Pancreas (tissue), 10 donors: ENCODE measurements around the gene CFC1. TPM values are rescaled to one million over a fixed set of nuclear protein-coding genes. Genes with fewer than 3 reads are reported as not detected.
"Not testable (repeated sequence)": the region's sequence is repeated elsewhere in the genome, so short reads cannot be mapped to it uniquely, and the experiment has no call there.

Source experiments
- ATAC-seq, 4 donors: fragments of 200-7000 bp; cut with Tn5 transposase; one replicate each; pipeline versions ENCODE4 v1.8.0 to v1.9.1; 2020; ENCODE audit warnings: mild to moderate bottlenecking in 4 of 4, moderate library complexity in 4 of 4
- DNase-seq, 6 donors: peaks; one replicate each; pipeline ENCODE4 v3.0.0-alpha.2; 2020
- FAIRE-seq: peaks from 2 replicates; lab custom pipeline; 2012; peaks lifted over from hg19 to GRCh38; lab: Jason Lieb, UNC
- H3K27ac ChIP-seq, 4 donors: fragments of 200-600 bp; sonication (generic); 1 replicate in 3 of 4; 2 replicates in 1 of 4; pipeline versions ENCODE4 v1.5.0 to v1.8.0; 2020
- H3K27me3 ChIP-seq, 4 donors: fragments of 200-600 bp; one replicate each; pipeline ENCODE4 v1.8.0; 2021
- H3K36me3 ChIP-seq, 3 donors: fragments of 200-600 bp; sonication (generic) in 1 of 3; one replicate each; pipeline versions ENCODE4 v1.5.0 to v1.8.0; 2020 to 2021
- H3K4me1 ChIP-seq, 3 donors: fragments of 200-600 bp; one replicate each; pipeline ENCODE4 v1.8.0; 2021
- H3K4me3 ChIP-seq, 4 donors: fragments of 200-600 bp; sonication (generic) in 2 of 4; one replicate each; pipeline versions ENCODE4 v1.5.0 to v1.8.0; 2020 to 2021
- H3K9me3 ChIP-seq, 4 donors: fragments of 200-600 bp; one replicate each; pipeline ENCODE4 v1.8.0; 2021
- WGBS, 2 donors: extraction: QIAGEN DNeasy Blood & Tissue Kit; methylation state at CpG; one replicate each; pipeline ENCODE4 v1.1.7; 2013; 5-methylcytosine and 5-hydroxymethylcytosine counted together
- intact Hi-C, 3 donors: fragments of 100-400 bp; cut with DNase I; formaldehyde crosslinking; loops; one replicate each; pipeline versions ENCODE4 v1.11.1 to v1.14.2; 2022
- polyA plus RNA-seq, 2 donors: library from polyadenylated mRNA; stranded (reverse); fragments of 200-250 nt; gene quantifications; one replicate each; pipeline ENCODE4 v1.2.3, GENCODE V29; 2013
- total RNA-seq, 6 donors: library from RNA; stranded (reverse); fragmentation: NEBNext Ultra II Directional in 4 of 6; extraction: Animal tissue kit (Norgen Biotek cat#: 25700) in 4 of 6; gene quantifications; one replicate each; pipeline versions ENCODE4 v1.2.1 to v1.2.4, GENCODE V29; 2021 to 2023
- donor health status: healthy with polysubstance abuse.
- donor health status: DM: no; HTN: no; CAD: no; lungs with moderate emphysema.
- donor health status: DM: no; HTN: no; CAD: no.
- donor health status: control.
- donor health status: control.
- donor health status: Bipolar disorder and iron deficiency.
- donor health status: DM: yes; HTN: yes; CAD: no.
- donor health status: DM: no; HTN: no; CAD: no.
- donor health status: DM: no; HTN: no; CAD: no.
- donor health status: DM: yes; HTN: yes; CAD: no.

Gene CFC1
- total and polyA plus RNA-seq, 8 donors: 3.0 to 385 (median 21.1) TPM

DNA sequence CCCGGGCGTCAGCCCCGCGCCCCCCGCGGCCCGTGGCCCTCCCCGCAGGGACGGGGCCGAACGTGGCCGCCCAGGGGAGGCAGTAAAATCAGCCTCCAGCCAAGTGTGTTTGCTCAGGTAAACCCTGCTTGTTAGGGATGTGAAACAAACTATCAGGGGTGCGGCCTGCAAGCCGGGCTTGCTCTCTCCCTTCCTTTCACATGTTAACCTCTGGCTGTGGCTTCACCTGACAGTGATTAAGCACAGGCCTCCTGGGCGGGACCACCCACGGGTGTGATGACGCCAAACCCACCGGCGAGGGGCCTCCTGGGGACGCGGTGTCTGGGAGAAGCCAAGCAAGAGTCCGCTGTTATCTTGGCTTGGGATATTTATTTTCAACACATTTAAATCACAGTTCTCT is 1.4 kb downstream of the CFC1 start:
- H3K36me3 ChIP-seq, DNase-seq, intact Hi-C loops, H3K9me3 ChIP-seq, H3K4me3 ChIP-seq, FAIRE-seq, H3K27ac ChIP-seq, H3K27me3 ChIP-seq, H3K4me1 ChIP-seq: not testable (repeated sequence)
- peak in 2 of 4 donors; percentile 34 to 71 for ATAC-seq
- no CpG with 5 or more reads among the region's 22 CpGs for WGBS, 2 donors

DNA sequence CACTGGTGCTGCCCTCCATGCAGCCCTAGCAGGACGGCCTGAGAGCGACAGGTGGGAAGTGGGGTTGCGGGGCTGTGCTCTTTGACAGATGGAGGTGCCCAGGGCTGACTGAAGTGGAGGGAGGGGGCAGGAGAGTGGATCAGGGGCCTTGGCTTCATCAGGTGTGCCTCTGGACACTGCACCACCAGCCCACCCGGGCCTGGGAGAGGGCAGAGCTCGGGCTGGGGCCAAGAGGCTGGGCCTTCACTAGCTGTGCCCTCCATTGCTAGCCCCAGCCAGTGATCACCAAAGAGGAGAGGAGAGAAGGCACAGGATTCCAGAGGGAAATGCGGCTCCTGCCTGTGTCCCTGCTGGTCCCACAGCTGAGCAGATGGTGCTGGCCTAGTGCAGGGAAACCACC is 2.6 kb downstream of the CFC1 start:
- intact Hi-C loops, FAIRE-seq, H3K27me3 ChIP-seq, H3K4me1 ChIP-seq, H3K4me3 ChIP-seq, H3K9me3 ChIP-seq, H3K36me3 ChIP-seq, H3K27ac ChIP-seq: not testable (repeated sequence)
- peak in 2 of 4 donors; percentile 33 to 44 for ATAC-seq
- peak in 2 of 6 donors; percentile 44 to 51 for DNase-seq
- WGBS, 2 donors: 55 to 83% methylated on average over 2 of the region's 6 CpGs

DNA sequence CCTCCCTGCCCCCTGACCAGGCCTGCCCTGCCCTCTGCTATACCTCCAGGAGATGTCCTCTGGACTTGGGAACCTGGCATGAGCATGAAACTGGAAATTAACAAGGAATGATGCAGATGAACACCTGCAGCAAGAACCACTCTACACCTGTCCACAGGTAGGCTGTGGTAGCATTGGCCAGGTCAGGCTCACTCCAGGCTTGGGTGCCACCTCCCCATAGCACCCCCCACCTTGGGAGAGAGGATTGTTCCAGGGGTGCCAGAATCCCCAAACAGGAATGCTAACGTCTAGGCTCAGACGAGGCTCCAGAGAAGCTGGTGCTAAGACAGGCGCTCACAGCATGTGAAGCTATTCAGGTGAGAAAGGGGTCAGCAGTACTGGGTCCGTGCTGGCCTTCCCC is 5.4 kb downstream of the CFC1 start:
- FAIRE-seq, intact Hi-C loops, H3K27me3 ChIP-seq, H3K4me1 ChIP-seq, H3K4me3 ChIP-seq, H3K36me3 ChIP-seq, H3K9me3 ChIP-seq, ATAC-seq, H3K27ac ChIP-seq: not testable (repeated sequence)
- WGBS, 2 donors: 57 to 71% methylated on average over 1 to 2 of the region's 4 CpGs
- DNase-seq: peak in 1 of 6 donors; percentile 30

DNA sequence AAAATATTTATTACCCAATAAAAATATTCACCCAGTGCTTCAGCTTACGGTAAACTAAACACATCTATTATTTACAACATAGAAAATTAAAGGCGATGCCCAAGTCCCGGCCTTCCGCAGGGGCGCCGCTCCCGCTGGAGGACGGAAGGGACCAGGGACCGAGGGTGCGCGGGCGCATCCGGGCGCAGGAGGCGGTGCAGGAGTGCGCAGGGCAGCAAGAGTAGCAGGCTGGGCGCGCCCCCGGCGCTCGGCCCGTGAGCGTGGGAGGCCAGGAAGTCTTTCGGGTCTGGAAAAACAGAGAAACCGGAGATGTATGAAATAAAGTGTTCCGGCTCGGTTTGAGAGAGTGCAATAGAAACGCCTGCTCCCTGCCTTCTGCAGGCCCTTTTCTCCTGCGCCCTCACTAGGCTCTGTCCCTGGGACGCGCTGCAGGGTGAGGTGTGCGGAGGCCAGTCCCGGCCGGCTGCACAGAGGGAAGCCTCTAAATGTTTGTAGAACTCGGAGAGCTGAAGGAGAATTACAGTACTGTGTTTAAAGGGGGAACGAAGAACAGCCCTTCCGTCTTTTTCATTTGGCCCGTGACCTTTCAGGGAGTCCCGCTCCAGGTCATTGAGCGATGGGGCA is 6.5 kb downstream of the CFC1 start:
- H3K27ac ChIP-seq, FAIRE-seq, H3K27me3 ChIP-seq, H3K4me3 ChIP-seq, intact Hi-C loops, DNase-seq, H3K36me3 ChIP-seq, ATAC-seq, H3K9me3 ChIP-seq, H3K4me1 ChIP-seq: not testable (repeated sequence)
- WGBS, 2 donors: 46 to 55% methylated on average over 6 to 8 of the region's 40 CpGs

DNA sequence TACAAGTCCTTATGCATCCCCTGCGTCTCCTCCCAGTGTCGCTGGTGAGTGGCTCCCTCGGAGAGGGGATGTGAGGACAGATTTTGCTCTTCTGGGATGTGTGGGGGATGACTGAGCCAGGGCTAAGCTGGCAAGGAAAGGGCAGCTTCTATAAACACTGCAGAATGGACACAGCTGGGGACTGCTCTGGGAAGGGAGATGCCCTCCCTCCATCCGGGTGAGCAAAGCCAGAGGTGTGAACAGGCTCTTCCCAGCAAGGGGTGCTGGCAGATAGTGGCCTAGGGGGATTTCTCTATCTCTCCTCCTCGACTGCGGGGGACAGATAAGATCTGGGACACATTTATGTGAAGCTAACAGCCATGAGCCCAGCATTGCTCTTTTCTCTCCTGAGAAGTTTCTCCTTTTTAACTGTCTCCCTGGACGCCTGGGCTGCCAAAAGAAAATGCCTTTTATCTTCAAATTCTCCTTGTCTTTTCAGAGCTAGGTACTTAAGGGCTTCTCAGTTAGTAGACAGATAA is 8.5 kb downstream of the CFC1 start:
- H3K4me3 ChIP-seq, H3K9me3 ChIP-seq, H3K27ac ChIP-seq, H3K4me1 ChIP-seq, H3K36me3 ChIP-seq, DNase-seq, FAIRE-seq, intact Hi-C loops, H3K27me3 ChIP-seq: not testable (repeated sequence)
- WGBS, 2 donors: 32 to 34% methylated on average over 4 to 5 of the region's 7 CpGs
- peak in 2 of 4 donors; percentile 60 to 64 for ATAC-seq

DNA sequence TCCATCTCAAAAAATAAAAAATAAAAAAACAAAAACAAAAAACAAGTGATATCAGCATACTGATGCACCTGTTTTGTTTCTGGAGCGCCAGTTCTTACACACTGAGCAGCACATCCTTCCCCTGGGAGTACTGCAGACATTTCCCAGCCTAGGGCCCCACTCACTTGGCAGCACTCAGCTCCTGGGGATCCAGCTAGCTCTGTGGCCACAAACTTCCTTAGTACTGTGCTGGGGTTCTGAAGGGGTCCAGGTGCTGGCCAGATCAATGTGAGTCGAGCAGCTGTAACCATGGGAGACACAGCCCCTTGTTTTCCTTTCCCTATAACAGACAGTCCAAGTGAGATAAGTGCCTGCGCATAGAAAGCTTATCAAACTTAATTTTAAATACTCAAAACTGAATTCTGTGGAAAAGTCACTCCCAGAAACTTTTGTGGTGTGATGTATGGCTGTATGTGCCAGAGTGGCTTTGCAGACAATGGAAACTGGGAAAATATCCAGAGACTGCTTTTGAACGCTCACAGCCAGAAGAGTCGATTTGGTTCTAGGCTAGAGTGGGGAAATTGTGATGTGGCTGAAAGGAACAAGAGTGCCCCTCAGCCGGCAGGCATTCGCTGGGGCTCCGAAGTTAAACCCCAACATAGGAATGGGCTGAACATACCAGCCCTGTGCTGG is 9.1 kb downstream of the CFC1 start:
- FAIRE-seq, H3K27ac ChIP-seq, ATAC-seq, H3K4me1 ChIP-seq, DNase-seq, H3K36me3 ChIP-seq, intact Hi-C loops, H3K4me3 ChIP-seq, H3K27me3 ChIP-seq, H3K9me3 ChIP-seq: not testable (repeated sequence)
- WGBS, 2 donors: 30% methylated on average over 5 of the region's 8 CpGs

DNA sequence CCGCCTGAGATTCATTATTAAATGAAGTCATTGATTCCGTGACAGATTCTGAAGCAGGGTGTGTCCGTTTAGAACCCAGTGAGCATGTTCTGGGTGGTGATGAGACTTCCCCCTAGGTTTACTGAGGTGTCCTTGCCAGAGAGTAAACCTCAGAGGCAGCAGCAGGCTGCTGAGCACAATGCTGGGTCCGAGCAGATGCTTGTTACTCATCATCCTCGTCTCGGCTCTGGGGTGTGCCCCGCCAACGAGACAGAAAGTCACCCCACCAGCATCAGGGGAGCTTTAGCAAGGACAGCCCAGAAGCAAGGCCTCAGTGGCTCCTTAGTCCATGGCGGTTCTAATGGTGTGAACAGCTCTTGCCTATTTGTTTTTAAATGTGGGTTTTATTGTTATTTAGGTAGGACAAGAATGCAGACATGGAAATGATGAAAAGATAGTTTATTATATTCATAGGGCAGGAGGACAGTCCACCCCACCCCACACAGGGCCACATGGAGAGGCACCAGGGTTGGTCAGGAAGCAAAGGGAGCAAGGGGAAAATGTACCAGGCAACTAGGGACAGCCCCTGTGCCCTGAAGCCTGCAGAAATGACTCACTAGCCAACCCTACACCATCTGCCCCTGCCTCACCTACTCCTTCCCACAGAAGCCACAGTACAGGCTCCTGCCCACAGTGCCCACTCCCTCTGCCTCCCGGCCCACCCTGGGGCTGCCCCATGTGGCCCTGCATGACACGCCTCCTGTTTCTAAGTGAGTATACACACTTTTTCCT is 10.5 kb downstream of the CFC1 start:
- H3K36me3 ChIP-seq, H3K4me1 ChIP-seq, FAIRE-seq, intact Hi-C loops, H3K9me3 ChIP-seq, H3K27ac ChIP-seq, H3K27me3 ChIP-seq, H3K4me3 ChIP-seq: not testable (repeated sequence)
- DNase-seq (peak in 1 of 6 donors; percentile 38), ATAC-seq (peak in 1 of 4 donors; percentile 23)
- WGBS, 2 donors: no CpG with 5 or more reads among the region's 11 CpGs

DNA sequence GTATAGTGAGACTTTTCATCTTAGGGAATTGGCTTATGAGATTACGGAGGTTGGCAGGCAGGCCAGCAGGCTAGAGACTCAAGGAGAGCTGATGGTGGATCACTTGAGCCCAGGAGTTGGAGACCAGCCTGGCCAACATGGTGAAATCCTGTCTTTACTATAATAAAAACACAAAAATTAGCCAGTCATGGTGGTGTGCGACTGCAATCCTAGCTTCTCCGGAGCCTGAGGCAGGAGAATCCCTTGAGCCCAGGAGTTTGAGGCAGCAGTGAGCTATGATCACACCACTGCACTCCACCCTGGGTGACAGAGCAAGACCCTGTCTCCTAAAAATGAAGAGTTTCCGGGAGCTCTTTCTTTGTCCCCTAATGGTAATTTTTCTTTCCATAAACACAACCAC is 14.6 kb downstream of the CFC1 start:
- H3K4me1 ChIP-seq, H3K36me3 ChIP-seq, FAIRE-seq, H3K27ac ChIP-seq, intact Hi-C loops, ATAC-seq, H3K9me3 ChIP-seq, H3K4me3 ChIP-seq, H3K27me3 ChIP-seq: not testable (repeated sequence)
- peak in 1 of 6 donors; percentile 2 for DNase-seq
- 95 to 96% methylated on average over 2 of the region's 4 CpGs for WGBS, 2 donors

DNA sequence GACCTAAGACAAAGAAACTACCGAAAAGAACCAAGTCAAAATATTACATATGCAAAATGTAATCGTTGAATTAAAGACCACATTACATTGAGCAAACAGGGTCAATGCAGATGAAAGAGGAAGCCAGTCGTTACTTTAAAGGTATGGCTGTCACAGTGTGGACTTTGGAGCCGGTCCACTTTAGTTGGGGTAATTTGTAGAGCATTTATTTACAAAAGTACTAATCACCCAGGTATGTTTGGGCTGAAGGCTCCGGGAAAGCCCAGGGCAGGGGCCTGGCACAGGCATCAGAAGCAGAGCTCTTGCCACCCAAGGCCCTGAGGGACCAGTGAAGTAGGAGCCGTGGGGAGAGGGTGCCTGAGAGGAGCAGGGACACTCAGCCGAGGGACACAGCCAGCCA is 15.8 kb downstream of the CFC1 start:
- H3K4me1 ChIP-seq, H3K9me3 ChIP-seq, H3K27ac ChIP-seq, FAIRE-seq, H3K4me3 ChIP-seq, H3K27me3 ChIP-seq, H3K36me3 ChIP-seq, intact Hi-C loops: not testable (repeated sequence)
- 16 to 37% methylated on average over 3 to 4 of the region's 7 CpGs for WGBS, 2 donors
- ATAC-seq (peak in 3 of 4 donors; percentile 59 to 87 (median 80)), DNase-seq (peak in 1 of 6 donors; percentile 13)

DNA sequence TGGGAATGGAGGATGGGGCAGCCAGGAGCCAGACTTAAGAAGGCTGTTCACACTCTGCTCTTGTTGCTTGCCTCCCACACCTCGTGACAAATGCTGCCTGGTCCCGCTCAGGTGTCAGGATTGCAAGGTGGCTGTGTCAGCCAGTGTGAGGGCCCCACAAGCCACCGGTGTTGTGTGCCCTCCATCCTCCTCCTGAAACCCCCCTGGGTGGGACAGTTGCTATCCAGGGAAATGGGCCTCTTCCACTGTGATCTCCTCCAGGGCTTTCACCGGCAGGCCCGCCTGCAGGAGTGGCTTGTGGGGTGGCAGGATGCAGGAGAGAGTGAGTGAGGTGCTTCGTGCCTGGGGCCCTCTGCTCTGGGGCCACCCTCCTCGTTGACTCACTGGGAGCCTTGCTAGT is 16.4 kb downstream of the CFC1 start:
- H3K27me3 ChIP-seq, H3K4me1 ChIP-seq, H3K4me3 ChIP-seq, FAIRE-seq, intact Hi-C loops, H3K36me3 ChIP-seq, H3K9me3 ChIP-seq, H3K27ac ChIP-seq, ATAC-seq: not testable (repeated sequence)
- WGBS, 2 donors: 91 to 93% methylated on average over 3 of the region's 7 CpGs
- peak in 2 of 6 donors; percentile 2 to 16 for DNase-seq

DNA sequence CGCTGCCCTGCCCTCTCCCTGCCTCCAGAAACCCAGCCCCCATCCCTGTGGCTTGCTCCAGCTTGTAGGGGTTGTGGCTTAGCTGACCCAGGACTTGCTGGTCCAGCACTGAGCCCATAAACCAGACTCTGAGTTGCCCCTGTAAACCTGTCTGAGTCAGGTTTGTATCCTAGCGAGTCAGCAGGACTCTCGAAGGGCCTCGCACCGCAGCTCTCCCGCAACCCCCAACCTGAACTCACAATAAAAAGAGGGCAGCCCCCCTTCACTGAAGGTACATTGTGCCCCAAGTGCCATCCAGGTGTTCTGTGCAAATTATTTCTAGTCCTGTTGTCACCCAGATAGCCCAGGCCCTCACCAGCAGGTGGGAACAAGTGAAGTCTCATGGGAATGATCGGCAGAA is 17.9 kb downstream of the CFC1 start:
- FAIRE-seq, intact Hi-C loops, H3K36me3 ChIP-seq, H3K9me3 ChIP-seq, H3K4me1 ChIP-seq, H3K27ac ChIP-seq, H3K27me3 ChIP-seq, H3K4me3 ChIP-seq, ATAC-seq: not testable (repeated sequence)
- WGBS, 2 donors: 92 to 99% methylated on average over 6 of the region's 7 CpGs
- DNase-seq: peak in 2 of 6 donors; percentile 5 to 13

DNA sequence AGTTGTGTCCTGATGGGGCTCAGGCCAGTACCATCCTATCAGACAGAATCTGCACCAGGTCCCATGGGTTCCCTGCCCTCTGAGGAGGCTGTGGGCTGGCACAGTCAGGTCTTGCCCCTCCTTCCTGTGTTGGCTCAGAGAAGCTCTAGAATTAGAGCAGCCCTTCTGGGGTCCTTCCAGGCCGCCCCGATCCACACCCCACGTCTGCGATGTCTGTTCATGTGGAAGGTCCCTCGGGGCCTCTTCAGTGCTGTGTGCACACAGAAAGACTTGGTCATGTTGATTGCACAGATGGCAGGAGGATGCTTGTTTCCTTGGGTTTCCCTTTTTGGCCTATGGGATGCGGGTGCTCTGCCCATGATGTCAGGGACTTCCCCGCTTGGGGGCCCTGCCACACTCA is 20.3 kb downstream of the CFC1 start:
- H3K27ac ChIP-seq, ATAC-seq, H3K9me3 ChIP-seq, H3K36me3 ChIP-seq, H3K4me3 ChIP-seq, FAIRE-seq, H3K27me3 ChIP-seq, intact Hi-C loops, H3K4me1 ChIP-seq: not testable (repeated sequence)
- DNase-seq: peak in 2 of 6 donors; percentile 3 to 41
- WGBS, 2 donors: 79 to 98% methylated on average over 5 of the region's 7 CpGs
